HG03432 (cell line): ENCODE data around the gene GCDH.
A peak's percentile ranks its signal among the peaks of the same experiment; 100 is the strongest.
"Not testable (repeated sequence)": the region's sequence is repeated elsewhere in the genome, so short reads cannot be mapped to it uniquely, and the experiment has no call there.

Experiments
- ATAC-seq: cut with Tn5 transposase; IDR thresholded peaks from one replicate; pipeline ENCODE4 v1.9.1; 2021; ENCODE audit warnings: mild to moderate bottlenecking, moderate library complexity; ENCODE audit not compliant: unreplicated experiment

GCDH gene

DNA sequence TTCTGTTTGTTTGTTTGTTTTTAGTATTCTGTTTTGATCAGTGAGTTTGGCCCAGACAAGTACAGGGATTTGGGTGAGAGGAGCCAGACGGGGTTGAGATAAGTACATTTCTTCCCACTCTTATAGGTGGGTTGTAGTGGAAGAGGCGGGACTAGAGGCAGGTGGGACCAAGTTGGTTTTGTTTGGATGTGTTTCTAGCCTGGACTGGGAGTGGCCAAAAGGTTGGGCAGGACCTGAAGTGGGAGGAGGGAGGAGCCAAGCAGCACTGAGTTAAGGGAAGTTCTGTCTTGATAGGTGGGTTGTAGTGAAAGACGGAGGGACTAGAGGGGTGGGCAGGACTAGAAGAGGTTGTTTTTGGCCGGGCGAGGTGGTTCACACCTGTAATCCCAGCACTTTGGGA, 18.7 kb upstream of the GCDH start:
- no peak for ATAC-seq

DNA sequence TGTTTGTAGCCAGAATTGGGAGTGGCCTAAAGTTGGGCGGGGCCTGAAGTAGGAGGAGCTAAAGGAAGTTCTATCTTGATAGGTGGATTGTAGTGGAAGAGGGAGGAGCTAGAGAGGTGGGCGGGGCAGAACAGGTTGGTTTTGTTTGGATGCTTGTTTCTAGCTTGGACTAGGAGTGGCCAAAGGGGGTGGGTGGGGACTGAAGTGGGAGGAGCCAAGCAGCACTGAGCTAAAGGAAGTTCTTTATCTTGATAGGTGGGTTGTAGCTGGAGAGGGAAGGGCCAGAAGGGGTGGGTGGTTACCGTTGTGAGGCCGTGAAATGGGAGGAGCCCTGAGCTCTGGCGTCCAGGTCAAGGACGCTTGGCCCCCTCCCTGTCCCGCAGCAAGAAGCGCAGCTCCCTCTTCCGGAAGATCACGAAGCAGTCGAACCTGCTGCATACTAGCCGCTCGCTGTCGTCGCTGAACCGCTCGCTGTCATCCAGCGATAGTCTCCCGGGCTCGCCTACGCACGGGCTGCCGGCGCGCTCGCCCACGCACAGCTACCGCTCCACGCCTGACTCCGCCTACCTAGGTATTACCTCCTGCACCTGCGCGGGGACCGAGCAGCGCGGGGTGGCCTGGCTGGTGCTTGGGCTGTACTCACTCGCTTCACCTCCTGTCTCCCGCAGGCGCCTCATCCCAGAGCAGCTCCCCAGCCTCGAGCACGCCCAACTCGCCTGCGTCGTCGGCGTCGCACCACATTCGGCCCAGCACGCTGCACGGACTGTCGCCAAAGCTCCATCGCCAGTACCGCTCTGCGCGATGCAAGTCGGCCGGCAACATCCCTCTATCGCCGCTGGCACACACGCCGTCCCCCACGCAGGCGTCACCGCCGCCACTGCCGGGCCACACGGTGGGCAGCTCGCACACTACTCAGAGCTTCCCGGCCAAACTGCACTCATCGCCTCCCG, 17.7 kb upstream of the GCDH start:
- no peak for ATAC-seq

DNA sequence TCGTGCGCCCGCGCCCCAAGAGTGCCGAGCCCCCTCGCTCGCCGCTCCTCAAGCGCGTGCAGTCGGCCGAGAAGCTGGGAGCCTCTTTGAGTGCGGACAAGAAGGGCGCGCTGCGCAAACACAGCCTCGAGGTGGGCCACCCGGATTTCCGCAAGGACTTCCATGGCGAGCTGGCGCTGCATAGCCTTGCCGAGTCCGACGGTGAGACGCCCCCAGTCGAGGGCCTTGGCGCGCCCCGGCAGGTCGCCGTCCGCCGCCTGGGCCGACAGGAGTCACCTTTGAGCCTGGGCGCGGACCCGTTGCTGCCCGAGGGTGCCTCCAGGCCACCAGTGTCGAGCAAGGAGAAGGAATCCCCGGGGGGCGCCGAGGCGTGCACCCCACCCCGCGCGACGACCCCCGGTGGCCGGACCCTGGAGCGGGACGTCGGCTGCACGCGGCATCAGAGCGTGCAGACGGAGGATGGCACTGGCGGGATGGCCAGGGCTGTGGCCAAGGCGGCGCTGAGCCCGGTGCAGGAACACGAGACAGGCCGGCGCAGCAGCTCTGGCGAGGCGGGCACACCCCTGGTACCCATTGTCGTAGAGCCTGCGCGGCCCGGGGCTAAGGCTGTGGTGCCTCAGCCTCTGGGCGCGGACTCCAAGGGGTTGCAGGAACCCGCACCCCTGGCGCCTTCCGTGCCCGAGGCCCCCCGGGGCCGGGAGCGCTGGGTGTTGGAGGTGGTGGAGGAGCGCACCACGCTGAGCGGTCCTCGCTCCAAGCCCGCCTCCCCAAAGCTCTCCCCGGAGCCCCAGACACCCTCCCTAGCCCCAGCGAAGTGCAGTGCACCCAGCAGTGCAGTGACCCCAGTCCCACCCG, 16.8 kb upstream of the GCDH start:
- no peak for ATAC-seq

DNA sequence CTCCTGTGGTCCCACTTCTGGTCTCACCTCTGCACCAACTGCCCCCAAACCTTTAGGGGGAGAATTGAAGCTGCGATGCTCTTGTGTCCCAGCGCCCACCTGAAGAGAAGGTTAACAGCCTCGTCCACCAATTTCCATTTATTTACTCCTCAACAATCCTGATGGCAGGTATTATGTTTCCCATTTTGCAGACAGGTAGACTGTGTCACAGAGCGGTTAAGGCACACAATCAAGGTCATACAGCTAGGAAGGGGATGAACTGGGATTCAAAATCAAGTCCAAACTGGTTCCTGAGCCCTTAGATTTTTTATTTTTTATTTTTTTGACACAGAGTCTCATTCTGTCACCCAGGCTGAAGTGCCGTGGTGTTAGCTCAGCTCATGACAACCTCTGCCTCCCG, 15.9 kb upstream of the GCDH start:
- ATAC-seq: no peak

DNA sequence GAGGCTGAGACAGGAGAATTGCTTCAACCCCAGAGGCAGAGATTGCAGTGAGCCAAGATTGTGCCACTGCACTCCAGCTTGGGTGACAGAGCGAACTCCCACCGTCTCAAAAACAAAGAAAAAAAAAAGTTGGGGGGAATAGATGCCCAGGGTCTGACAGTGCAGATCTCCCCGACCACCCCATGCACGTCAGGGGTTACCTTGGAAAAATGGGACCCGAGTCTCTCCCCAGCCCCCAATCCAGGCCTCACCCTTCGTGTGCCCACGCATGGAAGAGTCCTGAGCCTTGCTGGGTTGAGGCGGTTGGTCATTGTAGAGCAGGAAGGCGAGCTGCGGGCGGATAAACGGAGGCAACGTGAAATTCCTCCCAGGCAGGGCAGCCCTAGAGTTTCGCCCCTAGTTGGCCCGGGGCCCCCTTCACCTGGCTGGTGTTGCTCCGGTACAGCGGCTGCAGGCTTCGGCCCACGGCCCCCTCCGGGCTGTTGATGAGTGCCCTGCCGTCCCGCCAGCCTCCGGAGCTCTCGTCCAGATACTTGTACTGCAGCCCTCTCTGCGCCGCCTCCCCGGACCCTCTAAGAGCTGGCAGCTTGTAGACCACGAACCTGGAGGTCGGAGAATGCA, 10.3 kb upstream of the GCDH start:
- peak; percentile 29 for ATAC-seq

DNA sequence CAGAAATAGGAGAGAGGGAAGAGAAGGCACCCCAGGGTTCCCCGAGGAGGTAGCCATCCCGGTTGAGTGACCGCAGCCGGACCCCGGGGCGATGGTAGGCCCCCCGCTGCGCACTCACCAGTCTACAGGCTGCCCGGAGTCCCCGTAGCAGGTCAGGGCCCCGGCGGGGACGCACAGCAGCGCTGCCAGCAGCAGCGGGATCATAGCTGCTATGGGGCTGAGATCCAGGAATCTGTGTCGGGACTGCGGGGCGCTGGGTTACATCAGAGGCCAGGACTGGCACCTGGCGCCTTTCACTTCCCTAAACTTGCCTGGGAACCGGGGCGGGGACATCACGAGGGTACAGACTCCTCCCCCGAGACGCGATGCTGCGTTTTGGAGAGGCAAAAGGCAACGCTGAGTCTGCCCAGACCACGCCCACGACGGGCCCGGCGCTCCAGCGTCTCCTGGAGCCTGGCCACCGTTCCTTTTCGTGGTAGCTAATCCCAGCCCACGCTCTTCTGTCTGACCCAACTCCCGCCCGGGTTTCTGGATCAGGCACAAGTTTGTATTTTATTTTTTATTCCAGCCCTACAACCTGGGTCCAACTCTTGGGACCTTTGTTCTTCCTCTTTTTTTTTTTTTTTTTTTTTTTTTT, 9.7 kb upstream of the GCDH start, which contains the start of gene DNASE2:
Gene DNASE2, minus strand, starts transcription at position 278 of the 637 bp plus-strand sequence. Its CDS starts 74 bp downstream, at position 204.
- peak; percentile 67 for ATAC-seq

DNA sequence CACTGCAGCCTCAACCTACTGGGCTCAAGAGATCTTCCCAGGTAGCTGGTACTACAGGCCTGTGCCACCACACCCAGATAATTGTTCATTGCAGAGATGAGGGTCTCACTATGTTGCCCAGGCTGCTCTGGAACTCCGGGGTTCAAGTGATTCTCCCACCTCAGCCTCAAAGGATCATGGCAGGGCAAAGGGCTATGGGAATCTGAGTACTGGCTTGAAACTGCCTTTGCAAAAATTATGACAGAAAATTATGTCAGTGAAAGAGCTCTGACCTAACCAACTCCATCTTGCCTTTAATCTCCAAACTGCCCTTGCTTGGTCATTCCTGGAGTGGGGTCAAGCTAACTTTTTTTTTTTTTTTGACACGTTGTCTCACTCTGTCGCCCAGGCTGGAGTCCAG, 8.4 kb upstream of the GCDH start:
- no peak for ATAC-seq

DNA sequence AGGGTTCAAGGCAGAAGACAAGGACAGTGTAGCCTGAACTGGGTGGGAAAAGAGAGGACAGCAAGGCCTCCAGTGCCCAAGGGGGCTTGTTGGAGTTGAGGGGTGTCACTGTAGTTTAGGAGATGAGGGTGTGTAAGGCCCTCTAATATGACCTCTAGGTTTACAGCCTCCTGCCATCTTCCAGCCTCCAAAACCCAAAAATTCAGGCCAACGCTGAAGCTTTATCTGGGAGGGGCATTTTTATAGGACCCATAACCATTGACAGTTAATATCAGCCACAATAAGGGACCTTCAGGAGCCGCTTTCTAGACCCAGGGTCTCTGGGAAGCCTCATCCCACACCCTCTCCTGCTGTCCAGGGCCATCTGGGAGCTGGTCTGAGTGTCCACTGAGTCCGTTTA, 6.8 kb upstream of the GCDH start:
- no peak for ATAC-seq

DNA sequence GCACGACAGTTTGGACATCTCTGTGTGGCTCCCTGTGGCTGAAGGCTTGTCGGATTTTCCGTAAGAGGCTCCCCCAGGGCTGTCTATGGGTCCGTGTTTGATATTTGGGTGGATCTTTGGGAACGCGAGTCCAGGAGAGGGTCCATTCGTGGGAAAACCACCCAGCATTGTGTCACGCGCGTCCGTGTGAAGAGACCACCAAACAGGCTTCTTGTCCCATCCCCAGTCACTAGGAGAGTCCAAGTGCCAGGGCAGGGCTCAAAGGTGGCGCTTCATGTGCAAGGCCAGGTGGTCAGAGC, 6.4 kb upstream of the GCDH start:
- no peak for ATAC-seq

DNA sequence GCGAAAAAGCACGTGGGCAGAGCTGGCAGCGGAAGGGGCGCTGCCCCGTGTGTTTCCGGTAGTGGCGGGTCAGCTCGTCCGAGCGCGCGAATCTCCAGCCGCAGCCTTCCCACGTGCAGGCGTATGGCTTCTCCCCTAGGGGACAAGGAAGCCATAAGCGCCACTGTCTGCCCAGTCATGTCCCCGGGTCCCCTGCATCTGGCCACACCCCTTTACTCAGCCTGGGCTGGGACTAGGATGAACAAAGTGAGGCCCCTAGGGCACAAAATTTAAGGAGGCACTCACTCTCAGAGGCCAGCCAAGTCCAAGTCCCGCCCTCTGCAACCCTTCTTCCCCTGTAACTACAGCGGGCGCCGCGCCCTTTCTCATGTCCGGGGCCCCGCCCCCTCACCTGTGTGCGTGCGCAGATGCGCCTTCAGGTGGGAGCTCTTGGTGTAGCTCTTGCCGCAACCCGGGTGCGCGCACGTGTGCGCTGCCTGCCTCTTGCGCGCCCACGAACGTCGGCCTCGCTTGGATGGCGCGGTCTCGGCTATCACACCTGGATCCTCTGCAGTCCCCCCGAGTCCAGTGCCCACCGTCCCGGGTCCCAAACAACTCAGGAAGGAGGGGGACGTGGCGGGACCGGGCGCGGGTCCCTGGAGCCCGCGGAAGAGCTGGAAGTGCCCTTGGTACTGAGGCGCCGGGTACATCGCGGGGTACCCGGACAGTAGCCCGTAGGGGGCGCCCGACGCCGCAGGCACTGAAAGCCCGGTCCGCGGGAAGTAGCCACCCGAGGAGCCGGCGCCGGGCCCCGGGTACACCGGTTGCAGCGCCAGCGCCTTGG, 5.8 kb upstream of the GCDH start:
- ATAC-seq: no peak

DNA sequence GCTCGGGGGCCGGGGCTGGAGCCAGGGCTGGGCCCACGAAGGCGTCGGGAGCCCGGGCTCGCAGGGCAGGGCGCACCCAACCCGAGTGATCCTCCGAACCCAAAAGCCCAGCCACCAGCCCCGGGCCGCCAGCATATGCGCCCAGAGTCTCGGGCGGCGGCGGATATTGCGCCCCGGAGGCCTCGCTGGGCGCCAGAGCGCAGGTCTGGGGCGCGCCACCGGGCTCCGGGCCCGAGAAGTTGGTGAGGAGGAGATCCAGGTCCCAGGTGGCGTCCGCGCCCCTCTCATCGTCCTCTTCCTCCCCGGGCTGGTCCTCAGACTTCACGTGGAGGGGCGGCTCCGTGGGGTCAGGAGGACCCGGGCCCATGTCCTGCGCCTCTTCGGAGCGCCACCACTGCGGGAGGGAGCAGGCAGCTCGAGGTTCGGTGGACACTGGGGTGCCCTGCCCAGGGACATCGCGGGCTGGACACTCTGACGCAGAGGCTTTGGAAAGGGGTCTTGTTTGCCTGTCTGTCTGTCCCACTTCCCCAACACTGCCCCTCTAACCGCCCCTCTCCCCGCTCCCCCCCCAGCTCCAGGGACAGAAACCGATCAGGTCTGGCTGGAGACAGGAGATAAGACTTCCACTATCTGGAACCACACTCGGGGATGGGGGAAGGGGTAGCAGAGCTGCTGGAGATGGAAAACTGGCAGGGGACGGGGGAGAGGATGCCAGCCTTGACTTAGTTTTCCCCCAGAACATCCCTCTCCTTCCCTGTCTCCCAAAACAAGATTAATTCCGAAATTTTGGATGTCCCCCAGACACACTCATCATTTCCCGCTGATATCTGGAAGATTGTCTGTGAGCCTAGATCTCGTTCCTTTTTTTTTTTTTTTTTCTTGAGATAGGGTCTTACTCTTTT, 5.0 kb upstream of the GCDH start:
- ATAC-seq: no peak

DNA sequence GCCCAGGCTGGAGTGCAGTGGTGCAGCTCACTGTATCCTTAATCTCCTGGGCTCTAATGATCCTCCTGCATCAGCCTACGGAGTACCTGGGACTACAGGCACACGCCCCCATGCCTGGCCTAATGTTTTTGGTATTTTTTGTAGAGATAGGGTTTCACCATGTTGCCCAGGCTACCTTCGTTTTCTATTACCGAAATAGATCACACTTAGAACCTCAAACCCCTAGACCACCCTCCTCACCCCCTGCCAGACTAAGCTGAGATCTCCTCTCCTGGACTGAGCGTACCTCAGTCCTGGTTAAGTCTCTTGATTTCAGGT, 4.3 kb upstream of the GCDH start:
- ATAC-seq: no peak

DNA sequence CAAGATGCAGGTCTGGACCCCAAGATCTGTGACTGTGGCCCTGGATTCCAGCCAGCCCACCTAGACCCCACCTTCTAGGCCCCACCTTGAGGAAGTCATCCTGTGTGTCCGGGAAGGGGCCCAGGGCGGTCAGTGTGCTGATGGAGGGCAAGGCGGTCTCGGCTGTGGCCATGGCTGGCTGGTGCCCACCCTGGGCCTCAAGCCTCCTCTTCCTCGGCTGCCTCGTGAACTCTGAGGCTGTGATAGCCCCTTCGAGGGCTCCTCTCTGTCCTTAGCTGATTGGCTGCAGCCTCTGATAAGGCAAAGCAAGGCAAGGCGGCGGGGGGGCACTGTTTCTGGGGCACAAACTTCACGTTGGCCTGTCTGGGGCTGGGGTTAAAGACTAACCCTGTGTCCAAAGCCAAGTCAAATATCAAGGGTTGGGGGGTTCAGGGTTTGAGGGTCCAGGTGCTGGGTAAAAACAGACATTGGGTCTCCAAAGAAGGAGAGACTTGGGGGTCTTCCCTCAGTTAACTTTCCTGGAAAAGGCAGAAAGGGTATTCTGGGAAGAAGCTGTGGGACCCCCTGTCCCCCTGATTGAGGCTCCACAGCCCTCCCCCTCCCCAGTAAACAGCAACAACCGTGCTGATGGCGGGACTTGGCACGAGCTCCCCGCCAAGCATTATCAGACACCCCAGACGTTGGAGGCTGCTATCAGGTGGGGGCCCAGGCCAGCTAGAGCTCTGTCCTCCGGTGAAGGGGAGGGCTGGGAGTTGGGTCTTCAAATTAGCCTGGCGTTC, 3.8 kb upstream of the GCDH start, which contains the start of gene KLF1:
Gene KLF1, minus strand, starts transcription at position 233 of the 779 bp plus-strand sequence. Its CDS starts 61 bp downstream, at position 172.
- ATAC-seq: no peak

DNA sequence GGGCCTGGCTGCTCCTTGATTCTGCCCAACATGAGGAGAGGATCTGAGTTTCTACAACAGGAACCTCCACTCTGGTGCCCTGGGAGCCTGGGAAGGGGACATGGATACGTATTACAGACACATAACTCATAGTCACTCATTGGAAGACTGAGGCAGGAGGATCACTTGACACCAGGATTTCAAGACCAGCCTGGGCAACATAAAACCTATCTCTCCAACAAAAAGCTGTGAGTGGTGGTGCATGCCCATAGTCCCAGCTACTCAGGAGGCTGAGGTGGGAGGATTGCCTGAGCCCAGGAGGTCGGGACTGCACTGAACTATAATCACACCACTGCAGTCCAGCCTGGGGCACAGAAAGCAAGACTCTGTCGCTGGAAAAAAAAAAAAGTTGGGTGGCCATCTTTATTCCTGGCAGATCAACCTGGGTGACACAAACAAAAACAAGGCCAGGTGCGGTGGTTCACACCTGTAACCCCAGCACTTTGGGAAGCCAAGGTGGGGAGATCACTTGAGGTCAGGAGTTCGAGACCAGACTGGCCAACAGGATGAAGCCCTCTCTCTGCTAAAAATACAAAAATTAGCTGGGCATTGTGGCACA, 2.9 kb upstream of the GCDH start:
- no peak for ATAC-seq

DNA sequence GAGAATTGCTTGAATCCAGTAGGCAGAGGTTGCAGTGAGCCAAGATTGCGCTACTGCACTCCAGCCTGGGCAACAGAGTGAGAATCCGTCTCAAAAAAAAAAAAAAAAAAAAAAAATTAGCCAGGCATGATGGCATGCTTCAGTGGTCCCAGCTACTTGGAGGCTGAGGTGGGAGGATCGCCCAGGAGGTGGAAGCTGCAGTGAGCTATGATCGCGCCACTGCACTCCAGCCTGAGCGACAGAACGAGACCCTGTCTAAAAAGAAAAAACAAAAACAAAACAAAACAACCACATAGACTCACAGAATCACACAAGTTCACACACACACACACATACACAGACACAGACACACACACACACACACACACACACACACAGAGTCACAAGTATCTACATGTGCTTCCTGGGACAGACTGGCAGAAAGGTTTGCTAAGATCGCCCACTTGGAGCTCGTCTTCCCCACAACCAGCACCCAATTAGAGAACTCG, 617 bp upstream of the GCDH start:
- not testable (repeated sequence) for ATAC-seq

DNA sequence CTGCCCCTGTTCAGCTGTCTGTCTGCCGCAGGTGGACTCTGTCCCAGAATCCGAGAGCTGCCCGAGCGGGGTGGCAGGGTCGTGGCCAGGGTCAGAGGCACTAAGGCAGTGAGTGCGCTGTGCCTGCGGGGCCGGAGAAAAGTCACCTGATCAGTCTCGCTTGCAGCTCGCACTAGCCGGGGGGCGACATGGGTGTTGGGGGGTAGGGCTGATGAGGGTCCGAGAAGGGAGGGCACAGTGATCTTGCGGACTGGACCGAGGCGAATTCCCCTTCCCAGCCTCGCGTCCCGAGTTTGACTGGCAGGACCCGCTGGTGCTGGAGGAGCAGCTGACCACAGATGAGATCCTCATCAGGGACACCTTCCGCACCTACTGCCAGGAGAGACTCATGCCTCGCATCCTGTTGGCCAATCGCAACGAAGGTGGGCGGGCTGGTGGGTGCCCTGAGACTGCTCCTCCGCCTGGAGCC, 627 bp downstream of the GCDH start:
- ATAC-seq: no peak

DNA sequence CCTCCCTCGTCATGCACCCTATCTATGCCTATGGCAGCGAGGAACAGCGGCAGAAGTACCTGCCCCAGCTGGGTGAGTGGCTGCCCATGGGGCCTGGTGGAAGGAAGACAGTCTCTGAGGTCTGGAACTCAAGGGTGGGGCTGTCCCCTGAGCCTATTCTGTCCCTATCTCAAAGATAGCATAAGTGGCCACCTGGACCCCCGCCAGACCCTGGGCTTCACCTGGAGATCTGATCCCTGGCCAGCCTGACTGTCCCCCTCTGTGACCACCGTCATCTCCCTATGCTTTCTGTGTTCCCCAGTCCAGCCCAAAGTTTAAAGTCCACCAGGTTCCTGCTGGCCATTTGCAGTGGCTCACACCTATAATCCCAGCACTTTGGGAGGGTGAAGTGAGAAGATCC, 2.6 kb downstream of the GCDH start:
- ATAC-seq: no peak

DNA sequence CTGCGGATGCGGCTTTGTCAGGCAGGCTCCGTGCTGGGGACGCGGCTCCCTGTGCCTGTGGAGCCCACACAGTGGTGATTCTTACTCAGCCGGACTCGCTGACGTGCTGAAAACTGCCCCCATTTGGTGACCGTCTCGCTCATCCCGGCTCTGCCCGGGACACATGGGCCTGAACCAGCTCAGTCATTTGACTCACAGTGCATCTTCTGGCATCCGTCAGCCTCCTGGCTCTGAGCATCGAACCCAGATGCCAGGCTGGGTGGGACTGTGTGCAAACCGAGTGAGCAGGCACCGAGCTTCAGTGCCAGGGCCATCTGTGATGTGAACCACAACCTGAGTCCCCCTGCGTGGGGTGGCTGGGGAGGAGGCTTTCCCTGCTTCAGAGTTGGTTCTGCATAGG, 5.5 kb downstream of the GCDH start:
- ATAC-seq: no peak
